ENCODE results near the gene ATXN3. TPM values are rescaled to one million over a fixed set of nuclear protein-coding genes. Genes with fewer than 3 reads are reported as not detected.

Gene ATXN3
- total RNA-seq, 1 experiment from 2014 or later: 27.6 TPM

- TF ChIP-seq ATF3 (IDR thresholded peaks at IDR 0.05): no peak
- TF ChIP-seq SRF (IDR thresholded peaks at IDR 0.05; ENCODE audit: low read depth): no peak
Measured at GRCh38 chr14:92088494-92088893, 17.9 kb downstream of the ATXN3 start (continued).

- H3K9me2 ChIP-seq (ENCODE audit: insufficient read depth): no peaks in the 10 kb centered on the region
- H4K20me1 ChIP-seq (ENCODE audit: insufficient read depth): no peaks in the 10 kb centered on the region
- no peak overlapping the region for H3K27ac ChIP-seq (ENCODE audit: low read depth, low read length)
- no peak overlapping the region for H3K4me3 ChIP-seq (replicated peaks in 1 of 2; ENCODE audit: low read depth in 1 of 2, low read length in 2 of 2)
- no peak overlapping the region for H2AFZ ChIP-seq (ENCODE audit: low read depth, low read length, poor library complexity, severe bottlenecking)
- no peaks in the 10 kb centered on the region for H3K9me3 ChIP-seq (ENCODE audit: control insufficient read depth in 1 of 2, insufficient read depth in 1 of 2, low read depth in 1 of 2, low read length in 2 of 2)
- H3K9ac ChIP-seq (ENCODE audit: low read length): no peak overlapping the region
- POLR2A ChIA-PET: no interaction called here
- CTCF ChIA-PET: no interaction called here
- RAD21 ChIA-PET (ENCODE audit: low non-redundant PET in 1 of 2, low total read pairs in 2 of 2, uncharacterized antibody in 2 of 2, unreplicated experiment in 2 of 2): no interaction called here
- H3K36me3 ChIP-seq (ENCODE audit: control insufficient read depth in 1 of 2, insufficient read depth in 2 of 2, low read length in 2 of 2): peaks cover 0 to 7% of the 10 kb centered on the region in 2 experiments; a peak in 3 of 4 replicates
- TF ChIP-seq SIN3A (IDR thresholded peaks at IDR 0.05; ENCODE audit: low read depth) (no peak), REST (IDR thresholded peaks at IDR 0.05; ENCODE audit: low read depth) (no peak), POLR2AphosphoS5 (IDR thresholded peaks at IDR 0.05; ENCODE audit: low read depth, low read length) (no peak), JUND (IDR thresholded peaks at IDR 0.05) (no peak), ATF3 (IDR thresholded peaks at IDR 0.05) (no peak), YY1 (IDR thresholded peaks at IDR 0.05; ENCODE audit: extremely low read depth, insufficient replicate concordance, low read depth, low read length) (no peak), ZBTB33 (IDR thresholded peaks at IDR 0.05; ENCODE audit: extremely low read depth, insufficient replicate concordance, low read length) (no peak), CTCF (IDR thresholded peaks at IDR 0.05 in 2 of 3, conservative IDR thresholded peaks at IDR 0.05 in 1 of 3; ENCODE audit: borderline replicate concordance in 1 of 3, insufficient read depth in 1 of 3, low read depth in 2 of 3, low read length in 2 of 3) (no peak), FOSL1 (IDR thresholded peaks at IDR 0.05; ENCODE audit: low read depth) (no peak), SP1 (IDR thresholded peaks at IDR 0.05; ENCODE audit: low read depth) (no peak)
- H3K4me1 ChIP-seq (ENCODE audit: control insufficient read depth in 1 of 2, insufficient read depth in 2 of 2, low read length in 2 of 2): no peaks in the 10 kb centered on the region
- H3K27me3 ChIP-seq (ENCODE audit: insufficient read depth, low read length): no peaks in the 10 kb centered on the region
- DNase-seq (ENCODE audit: low read depth, low spot score) (no peak), ATAC-seq (no peak)
- H3K4me2 ChIP-seq (ENCODE audit: low read length): no peak overlapping the region
- intact Hi-C loops (cut with micrococcal nuclease): no loop called here
- BruUV-seq (replicated peaks): no TSS peak
- no peaks in the 10 kb centered on the region for H3K79me2 ChIP-seq (ENCODE audit: insufficient read depth, low read length)
Measured at GRCh38 chr14:92074555-92074954, 31.8 kb downstream of the ATXN3 start.
